GM21717 (cell line): ENCODE results near the gene DMD.

Experiments
- ATAC-seq: cut with Tn5 transposase; IDR thresholded peaks from one replicate; pipeline ENCODE4 v1.9.1; 2021; ENCODE audit warnings: mild to moderate bottlenecking, moderate library complexity; ENCODE audit not compliant: unreplicated experiment

The DMD gene

GRCh38 chrX:33045245-33045644, 166.1 kb downstream of the DMD start:
- ATAC-seq: no peak

GRCh38 chrX:33041141-33041540, 170.2 kb downstream of the DMD start:
- ATAC-seq: no peak

GRCh38 chrX:33032700-33033099, 178.6 kb downstream of the DMD start:
- no peak for ATAC-seq

- ATAC-seq: no peak
Observed at GRCh38 chrX:33014949-33015348, 196.4 kb downstream of the DMD start.

- no peak for ATAC-seq
Observed at GRCh38 chrX:33014086-33014485, 197.3 kb downstream of the DMD start.

GRCh38 chrX:33001107-33001506, 210.2 kb downstream of the DMD start:
- no peak for ATAC-seq

- no peak for ATAC-seq
Observed at GRCh38 chrX:32998776-32999175, 212.6 kb downstream of the DMD start.

- no peak for ATAC-seq
Observed at GRCh38 chrX:32995427-32995826, 215.9 kb downstream of the DMD start.

GRCh38 chrX:32987142-32987541, 224.2 kb downstream of the DMD start:
- ATAC-seq: no peak

GRCh38 chrX:32985544-32985943, 225.8 kb downstream of the DMD start:
- ATAC-seq: no peak

- ATAC-seq: no peak
Observed at GRCh38 chrX:32966821-32967355, 244.5 kb downstream of the DMD start.

- ATAC-seq: no peak
Observed at GRCh38 chrX:32954125-32954524, 257.2 kb downstream of the DMD start.

- ATAC-seq: no peak
Observed at GRCh38 chrX:32948130-32948529, 263.2 kb downstream of the DMD start.

- ATAC-seq: no peak
Observed at GRCh38 chrX:32937043-32937442, 274.3 kb downstream of the DMD start.

GRCh38 chrX:32933548-32933947, 277.8 kb downstream of the DMD start:
- ATAC-seq: no peak

- no peak for ATAC-seq
Observed at GRCh38 chrX:32929040-32929439, 282.3 kb downstream of the DMD start.

GRCh38 chrX:32896088-32896487, 315.3 kb downstream of the DMD start:
- ATAC-seq: no peak

- ATAC-seq: no peak
Observed at GRCh38 chrX:32894679-32895078, 316.7 kb downstream of the DMD start.

- ATAC-seq: no peak
Observed at GRCh38 chrX:32893751-32894150, 317.6 kb downstream of the DMD start.

- no peak for ATAC-seq
Observed at GRCh38 chrX:32877592-32877991, 333.8 kb downstream of the DMD start.

- ATAC-seq: no peak
Observed at GRCh38 chrX:32874839-32875238, 336.5 kb downstream of the DMD start.

- no peak for ATAC-seq
Observed at GRCh38 chrX:32873786-32874185, 337.6 kb downstream of the DMD start.

GRCh38 chrX:32871636-32872035, 339.7 kb downstream of the DMD start:
- ATAC-seq: no peak

GRCh38 chrX:32868524-32868895, 342.8 kb downstream of the DMD start:
- no peak for ATAC-seq
